Aorta (tissue), 5 donors: ENCODE results near the gene PLEKHA8. TPM values are rescaled to one million over a fixed set of nuclear protein-coding genes. Genes with fewer than 3 reads are reported as not detected.

Source experiments
- ATAC-seq: fragments of 200-7000 bp; cut with Tn5 transposase; one replicate; pipeline ENCODE4 v1.9.1; 2022; ENCODE audit warnings: moderate library complexity; ENCODE audit not compliant: low FRiP score
- DNase-seq, 2 donors: peaks; one replicate each; pipeline ENCODE4 v3.0.0-alpha.2; 2020
- H3K27ac ChIP-seq, 2 donors: one replicate each; pipeline ENCODE4 v1.5.1; 2013; ENCODE audit warnings: low read length in 2 of 2, mild to moderate bottlenecking in 2 of 2, moderate library complexity in 2 of 2, control low read depth in 1 of 2, inconsistent platforms in 1 of 2, low read depth in 1 of 2
- H3K27me3 ChIP-seq, 2 donors: one replicate each; pipeline ENCODE4 v1.6.1; 2013; ENCODE audit warnings: control low read depth in 1 of 2, low read length in 1 of 2, mild to moderate bottlenecking in 1 of 2, moderate library complexity in 1 of 2; ENCODE audit not compliant: insufficient read depth in 2 of 2, control insufficient read depth in 1 of 2
- H3K36me3 ChIP-seq, 2 donors: one replicate each; pipeline ENCODE4 v1.6.1; 2013; ENCODE audit warnings: control low read depth in 1 of 2, low read length in 1 of 2, mild to moderate bottlenecking in 1 of 2; ENCODE audit not compliant: insufficient read depth in 2 of 2, control insufficient read depth in 1 of 2
- H3K4me1 ChIP-seq, 2 donors: one replicate each; pipeline ENCODE4 v1.6.1; 2013; ENCODE audit warnings: low read length in 2 of 2, control low read depth in 1 of 2, mild to moderate bottlenecking in 1 of 2, moderate library complexity in 1 of 2; ENCODE audit not compliant: insufficient read depth in 2 of 2, control insufficient read depth in 1 of 2
- H3K4me3 ChIP-seq, 2 donors: one replicate each; pipeline ENCODE4 v1.5.1; 2013; ENCODE audit warnings: low read length in 2 of 2, control low read depth in 1 of 2, mild to moderate bottlenecking in 1 of 2
- H3K9me3 ChIP-seq: one replicate; pipeline ENCODE4 v1.6.1; 2013; ENCODE audit warnings: mild to moderate bottlenecking, low read length; ENCODE audit not compliant: control insufficient read depth
- WGBS, 2 donors: extraction: QIAGEN DNeasy Blood & Tissue Kit; methylation state at CpG; one replicate each; pipeline ENCODE4 v1.1.7; 2013; 5-methylcytosine and 5-hydroxymethylcytosine counted together
- intact Hi-C, 2 donors: fragments of 100-400 bp; cut with DNase I; formaldehyde crosslinking; loops; one replicate each; pipeline versions ENCODE4 v1.14.2 to v1.15.0; 2022
- polyA plus RNA-seq, 2 donors: library from polyadenylated mRNA; stranded (reverse); fragments of 200-250 nt; gene quantifications; one replicate each; pipeline ENCODE4 v1.2.3, GENCODE V29; 2013
- total RNA-seq, 2 donors: library from RNA; stranded (reverse); fragmentation: NEBNext Ultra II Directional; extraction: Animal tissue kit (Norgen Biotek cat#: 25700); gene quantifications; one replicate each; pipeline ENCODE4 v1.2.1, GENCODE V29; 2021
- donor health status: healthy with polysubstance abuse.
- donor health status: Bipolar disorder and iron deficiency.
- donor health status: DM: no; HTN: no; CAD: no.
- donor health status: DM: no; HTN: no; CAD: no.
- donor health status: DM: yes; HTN: yes; CAD: no.

The PLEKHA8 gene
- total and polyA plus RNA-seq, 4 donors = 3.1 to 17.1 (median 9.5) TPM

GRCh38 chr7:30150711-30151110 lies 122.5 kb downstream of the PLEKHA8 start:
- no peaks in the 10 kb centered on the region for H3K4me1 ChIP-seq

DNA sequence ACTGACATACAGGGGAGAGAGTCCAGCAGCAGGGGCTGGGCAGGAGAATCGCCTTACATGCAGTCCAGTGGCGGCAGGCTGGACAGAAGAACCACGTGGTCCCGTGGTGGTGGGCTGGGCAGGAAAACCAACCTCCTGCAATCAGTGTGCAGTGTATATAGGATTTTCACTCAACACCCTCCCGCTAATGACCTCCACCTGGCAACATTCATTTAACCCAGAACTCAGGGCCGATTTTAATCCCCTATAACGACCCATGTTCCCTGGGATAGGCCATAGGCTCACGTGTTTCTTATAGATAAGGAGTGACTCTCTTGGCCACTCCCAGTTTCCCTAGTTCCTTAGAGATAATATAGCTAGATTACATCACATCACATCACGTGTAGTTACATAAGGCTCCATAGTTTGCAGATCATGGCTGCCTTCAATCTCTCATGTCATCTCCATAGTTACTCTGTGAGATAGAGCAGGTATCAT lies 125.9 kb downstream of the PLEKHA8 start:
- H3K36me3 ChIP-seq = peaks cover 6 to 8% of the 10 kb centered on the region in 2 donors
- no peaks in the 10 kb centered on the region for H3K27me3 ChIP-seq
- no peak overlapping the region for H3K27ac ChIP-seq
- intact Hi-C loops = no loop called here
- no peaks in the 10 kb centered on the region for H3K4me1 ChIP-seq
- WGBS, 2 donors = 83 to 84% methylated on average over 9 of the region's 9 CpGs
- DNase-seq (no peak), ATAC-seq (no peak)
- no peaks in the 10 kb centered on the region for H3K9me3 ChIP-seq
- no peak overlapping the region for H3K4me3 ChIP-seq

More at GRCh38 chr7:30150711-30151110, 122.5 kb downstream of the PLEKHA8 start:
- DNase-seq = no peak
- no peak overlapping the region for H3K27ac ChIP-seq
- no peak overlapping the region for H3K4me3 ChIP-seq
- peaks cover 5% of the 10 kb centered on the region in 2 donors for H3K36me3 ChIP-seq
- H3K27me3 ChIP-seq = no peaks in the 10 kb centered on the region
- H3K9me3 ChIP-seq = no peaks in the 10 kb centered on the region
- WGBS, 2 donors = 76 to 86% methylated on average over 7 of the region's 7 CpGs
- ATAC-seq = no peak
- intact Hi-C loops = no loop called here

DNA sequence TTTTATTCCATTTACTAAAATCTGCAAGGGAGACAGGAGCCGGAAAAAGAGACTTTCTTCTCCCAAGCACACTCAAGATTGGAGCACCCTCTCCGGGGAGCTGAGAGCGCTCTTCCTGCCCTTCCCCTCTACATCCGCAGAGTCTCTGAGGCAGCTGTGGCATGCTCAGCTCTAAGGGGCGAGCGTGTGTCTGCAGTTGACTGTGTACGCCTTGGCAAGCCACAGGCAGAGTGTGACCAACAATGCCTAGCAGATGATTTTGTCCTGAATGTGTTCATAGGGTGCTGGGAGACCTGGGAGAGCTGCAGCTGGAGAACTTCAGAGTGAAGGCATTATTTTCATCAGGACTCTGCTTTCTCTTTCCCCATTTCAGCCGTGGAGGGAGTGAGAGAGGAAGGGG lies 127.3 kb downstream of the PLEKHA8 start:
- no peak overlapping the region for H3K4me3 ChIP-seq
- intact Hi-C loops = no loop called here
- DNase-seq (no peak), ATAC-seq (no peak)
- H3K4me1 ChIP-seq = no peaks in the 10 kb centered on the region
- H3K36me3 ChIP-seq = peaks cover 5 to 8% of the 10 kb centered on the region in 2 donors
- no peak overlapping the region for H3K27ac ChIP-seq
- no peaks in the 10 kb centered on the region for H3K27me3 ChIP-seq
- 78 to 79% methylated on average over 8 of the region's 8 CpGs for WGBS, 2 donors
- no peaks in the 10 kb centered on the region for H3K9me3 ChIP-seq

GRCh38 chr7:30157204-30157603 lies 129.0 kb downstream of the PLEKHA8 start:
- Histone ChIP-seq H3K36me3 (peaks cover 5 to 6% of the 10 kb centered on the region in 2 donors), H3K4me3 (no peak overlapping the region), H3K4me1 (no peaks in the 10 kb centered on the region), H3K27me3 (no peaks in the 10 kb centered on the region), H3K9me3 (no peaks in the 10 kb centered on the region), H3K27ac (no peak overlapping the region)
- ATAC-seq (no peak), DNase-seq (no peak)
- 86 to 91% methylated on average over 9 of the region's 9 CpGs for WGBS, 2 donors
- intact Hi-C loops = no loop called here

- Histone ChIP-seq H3K27me3 (no peaks in the 10 kb centered on the region), H3K27ac (no peak overlapping the region), H3K9me3 (no peaks in the 10 kb centered on the region), H3K4me3 (no peak overlapping the region), H3K4me1 (no peaks in the 10 kb centered on the region), H3K36me3 (peaks cover 4 to 5% of the 10 kb centered on the region in 2 donors)
- no peak for DNase-seq
- intact Hi-C loops = no loop called here
- WGBS, 2 donors = 86 to 88% methylated on average over 4 of the region's 4 CpGs
- ATAC-seq = no peak
These were observed 131.0 kb downstream of the PLEKHA8 start for GRCh38 chr7:30159163-30159562.

DNA sequence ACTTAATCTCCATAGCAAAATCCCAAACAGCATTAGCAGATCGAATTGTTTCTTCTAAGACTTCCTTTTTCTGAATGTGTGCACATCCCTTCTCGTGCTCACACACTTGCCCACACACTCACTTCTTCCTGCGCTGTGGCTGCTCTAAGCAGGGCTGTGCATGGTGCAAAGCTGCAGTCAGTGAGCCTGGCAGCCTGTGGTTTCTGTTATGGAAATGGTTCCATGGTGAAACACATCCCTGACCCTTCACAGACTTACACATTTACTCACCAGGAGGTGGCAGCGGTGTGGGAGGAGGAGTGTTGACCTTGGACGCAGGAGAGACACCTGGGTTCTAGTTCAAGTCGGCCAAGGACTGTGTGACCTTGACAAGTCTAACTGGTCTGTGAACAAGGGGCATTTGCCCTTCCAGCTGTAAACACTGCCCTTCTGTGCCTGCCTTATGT lies 131.5 kb downstream of the PLEKHA8 start:
- no peak overlapping the region for H3K27ac ChIP-seq
- DNase-seq = no peak
- H3K36me3 ChIP-seq = peaks cover 3 to 4% of the 10 kb centered on the region in 2 donors
- no peaks in the 10 kb centered on the region for H3K9me3 ChIP-seq
- no peak for ATAC-seq
- 53% methylated on average over 6 of the region's 6 CpGs for WGBS, 2 donors
- no peaks in the 10 kb centered on the region for H3K4me1 ChIP-seq
- intact Hi-C loops = loop anchor here in 1 of 2 donors (10.0 kb wide), 1 partner anchor 405 kb away; no protein-coding TSS in a partner anchor
- H3K4me3 ChIP-seq = no peak overlapping the region
- H3K27me3 ChIP-seq = no peaks in the 10 kb centered on the region

DNA sequence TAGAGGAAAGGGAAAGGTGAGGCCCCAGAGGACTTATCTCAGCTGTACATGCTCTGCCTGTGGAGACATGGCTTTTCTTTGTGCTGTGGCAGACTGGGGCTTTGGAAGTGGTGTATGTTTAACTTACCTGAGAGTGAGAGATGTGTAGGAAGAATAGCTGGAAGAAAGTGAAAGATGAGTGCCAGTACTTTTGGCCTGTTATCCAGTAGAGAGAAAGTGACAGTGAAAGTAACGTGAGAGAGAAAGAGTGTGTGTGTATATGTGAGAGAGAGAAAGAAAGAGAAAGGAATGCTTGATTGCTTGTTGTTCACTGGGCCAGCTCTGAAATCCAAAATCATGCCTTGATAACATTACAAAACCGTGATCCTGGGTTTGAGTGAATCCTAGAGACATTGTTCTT lies 132.1 kb downstream of the PLEKHA8 start:
- WGBS, 2 donors = 86 to 92% methylated on average over 2 of the region's 2 CpGs
- Histone ChIP-seq H3K9me3 (no peaks in the 10 kb centered on the region), H3K4me3 (no peak overlapping the region), H3K4me1 (no peaks in the 10 kb centered on the region), H3K27ac (no peak overlapping the region), H3K27me3 (no peaks in the 10 kb centered on the region), H3K36me3 (peaks cover 2 to 4% of the 10 kb centered on the region in 2 donors)
- intact Hi-C loops = loop anchor here in 1 of 2 donors (10.0 kb wide), 1 partner anchor 404 kb away; no protein-coding TSS in a partner anchor
- ATAC-seq (no peak), DNase-seq (no peak)

DNA sequence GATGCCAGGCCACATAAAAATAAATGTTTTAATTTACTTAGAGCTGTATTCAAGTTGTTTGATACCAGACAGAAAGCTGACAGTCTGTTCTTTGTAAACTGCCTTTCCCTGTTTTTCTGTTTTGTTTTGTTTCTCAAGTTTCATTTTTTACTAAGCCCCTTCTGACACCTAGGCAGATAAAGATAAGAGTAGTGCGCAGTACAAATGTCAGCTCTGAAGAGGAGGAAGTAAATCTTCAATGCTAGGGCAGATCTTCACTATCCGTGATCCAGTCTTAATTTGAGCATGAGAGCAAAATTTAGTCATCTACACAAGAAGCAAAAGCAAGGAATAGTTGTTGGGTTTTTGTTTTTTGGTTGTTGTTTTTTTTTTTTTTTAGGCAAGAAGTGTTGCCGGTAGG lies 133.9 kb downstream of the PLEKHA8 start:
- Histone ChIP-seq H3K9me3 (no peaks in the 10 kb centered on the region), H3K36me3 (peaks cover 4% of the 10 kb centered on the region in 2 donors), H3K4me3 (no peak overlapping the region), H3K27ac (no peak overlapping the region), H3K27me3 (no peaks in the 10 kb centered on the region), H3K4me1 (no peaks in the 10 kb centered on the region)
- intact Hi-C loops = loop anchor here in 1 of 2 donors (10.0 kb wide), 1 partner anchor 403 kb away; no protein-coding TSS in a partner anchor
- DNase-seq = no peak
- WGBS, 2 donors = 80 to 82% methylated on average over 3 of the region's 3 CpGs
- ATAC-seq = no peak

DNA sequence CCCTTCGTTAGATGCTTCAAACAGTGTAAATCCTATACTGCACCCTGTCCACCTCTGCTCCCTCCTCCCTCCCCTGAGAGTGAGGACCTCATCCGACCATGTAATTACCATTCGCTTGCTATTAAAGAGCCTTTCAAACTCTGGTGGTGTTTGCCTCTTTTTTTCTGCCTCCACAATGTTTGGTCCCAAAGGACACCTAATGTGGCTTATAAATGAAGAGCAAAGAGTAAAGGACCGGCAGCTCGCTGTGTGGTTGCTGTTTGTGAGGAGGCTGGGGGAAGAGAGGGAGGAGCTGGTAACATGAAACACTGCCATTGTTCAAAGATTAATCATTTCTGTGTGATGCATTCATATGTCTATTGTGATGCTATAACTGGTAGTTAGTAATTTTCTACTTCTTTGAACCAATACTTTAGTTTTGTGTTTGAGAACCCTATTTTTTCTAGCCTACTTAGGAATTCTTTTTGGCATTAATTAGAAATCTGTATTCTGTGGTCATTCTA lies 134.5 kb downstream of the PLEKHA8 start:
- intact Hi-C loops = loop anchor here in 1 of 2 donors (10.0 kb wide), 1 partner anchor 402 kb away; no protein-coding TSS in a partner anchor
- H3K4me1 ChIP-seq = no peaks in the 10 kb centered on the region
- no peaks in the 10 kb centered on the region for H3K27me3 ChIP-seq
- no peak overlapping the region for H3K27ac ChIP-seq
- ATAC-seq (no peak), DNase-seq (no peak)
- no peaks in the 10 kb centered on the region for H3K9me3 ChIP-seq
- no peak overlapping the region for H3K4me3 ChIP-seq
- 79 to 80% methylated on average over 5 of the region's 5 CpGs for WGBS, 2 donors
- peaks cover 0 to 2% of the 10 kb centered on the region in 2 donors for H3K36me3 ChIP-seq
